ENCODE measurements around the gene GMDS. TPM values are rescaled to one million over a fixed set of nuclear protein-coding genes. Genes with fewer than 3 reads are reported as not detected.

The GMDS gene
- total and polyA plus RNA-seq, 7 donors: 2.8 to 6.6 (median 4.7) TPM

GRCh38 chr6:1747531-1747930 lies 497.9 kb downstream of the GMDS start:
- ATAC-seq: no peak
- Histone ChIP-seq H3K27ac (no peak overlapping the region), H3K4me1 (no peaks in the 10 kb centered on the region), H3K9me3 (no peaks in the 10 kb centered on the region), H3K27me3 (ENCODE audit: insufficient read depth in 3 of 3, low read length in 2 of 3) (no peaks in the 10 kb centered on the region), H3K36me3 (ENCODE audit: insufficient read depth in 1 of 2, low read depth in 1 of 2) (no peaks in the 10 kb centered on the region), H3K4me3 (no peak overlapping the region)
- no peak for TF ChIP-seq CTCF (IDR thresholded peaks at IDR 0.05)
- intact Hi-C loops (cut with DNase I): no loop called here
- no peak for DNase-seq
- 63 to 72% (median 65%) methylated on average over 5 of the region's 5 CpGs for WGBS, 3 donors

GRCh38 chr6:1747003-1747402 lies 498.4 kb downstream of the GMDS start:
- no peaks in the 10 kb centered on the region for H3K9me3 ChIP-seq
- DNase-seq (no peak), ATAC-seq (no peak)
- H3K4me3 ChIP-seq: no peak overlapping the region
- WGBS, 3 donors: 75 to 80% (median 77%) methylated on average over 4 of the region's 4 CpGs
- no peaks in the 10 kb centered on the region for H3K27me3 ChIP-seq (ENCODE audit: insufficient read depth in 3 of 3, low read length in 2 of 3)
- intact Hi-C loops (cut with DNase I): no loop called here
- H3K4me1 ChIP-seq: no peaks in the 10 kb centered on the region
- H3K27ac ChIP-seq: no peak overlapping the region
- no peak for TF ChIP-seq CTCF (IDR thresholded peaks at IDR 0.05)
- no peaks in the 10 kb centered on the region for H3K36me3 ChIP-seq (ENCODE audit: insufficient read depth in 1 of 2, low read depth in 1 of 2)

- DNase-seq: no peak
- WGBS, 3 donors: 75 to 81% (median 76%) methylated on average over 8 of the region's 8 CpGs
- ATAC-seq: no peak
- Histone ChIP-seq H3K27ac (no peak overlapping the region), H3K4me3 (no peak overlapping the region), H3K27me3 (ENCODE audit: insufficient read depth in 3 of 3, low read length in 2 of 3) (no peaks in the 10 kb centered on the region), H3K9me3 (no peaks in the 10 kb centered on the region), H3K4me1 (no peaks in the 10 kb centered on the region), H3K36me3 (ENCODE audit: insufficient read depth in 1 of 2, low read depth in 1 of 2) (no peaks in the 10 kb centered on the region)
- TF ChIP-seq CTCF (IDR thresholded peaks at IDR 0.05): no peak
- intact Hi-C loops (cut with DNase I): no loop called here
Observed at GRCh38 chr6:1745814-1746213, 499.6 kb downstream of the GMDS start.

- Histone ChIP-seq H3K9me3 (no peaks in the 10 kb centered on the region), H3K27ac (no peak overlapping the region), H3K4me3 (no peak overlapping the region), H3K36me3 (ENCODE audit: insufficient read depth in 1 of 2, low read depth in 1 of 2) (no peaks in the 10 kb centered on the region), H3K4me1 (no peaks in the 10 kb centered on the region), H3K27me3 (ENCODE audit: insufficient read depth in 3 of 3, low read length in 2 of 3) (no peaks in the 10 kb centered on the region)
- no peak for DNase-seq
- ATAC-seq: no peak
- 84 to 90% (median 88%) methylated on average over 9 of the region's 9 CpGs for WGBS, 3 donors
- intact Hi-C loops (cut with DNase I): no loop called here
- TF ChIP-seq CTCF (IDR thresholded peaks at IDR 0.05): no peak
Observed at GRCh38 chr6:1744543-1744942, 500.9 kb downstream of the GMDS start.

- H3K9me3 ChIP-seq: no peaks in the 10 kb centered on the region
- intact Hi-C loops (cut with DNase I): no loop called here
- H3K4me1 ChIP-seq: no peaks in the 10 kb centered on the region
- no peak for DNase-seq
- H3K4me3 ChIP-seq: no peak overlapping the region
- H3K36me3 ChIP-seq (ENCODE audit: insufficient read depth in 1 of 2, low read depth in 1 of 2): no peaks in the 10 kb centered on the region
- WGBS, 3 donors: 88 to 89% (median 88%) methylated on average over 2 of the region's 2 CpGs
- no peaks in the 10 kb centered on the region for H3K27me3 ChIP-seq (ENCODE audit: insufficient read depth in 3 of 3, low read length in 2 of 3)
- no peak for ATAC-seq
- H3K27ac ChIP-seq: no peak overlapping the region
- no peak for TF ChIP-seq CTCF (IDR thresholded peaks at IDR 0.05)
Observed at GRCh38 chr6:1739680-1740079, 505.7 kb downstream of the GMDS start.

All from psoas muscle (tissue), 8 donors.